ENCODE data around the gene UBD.

DNA sequence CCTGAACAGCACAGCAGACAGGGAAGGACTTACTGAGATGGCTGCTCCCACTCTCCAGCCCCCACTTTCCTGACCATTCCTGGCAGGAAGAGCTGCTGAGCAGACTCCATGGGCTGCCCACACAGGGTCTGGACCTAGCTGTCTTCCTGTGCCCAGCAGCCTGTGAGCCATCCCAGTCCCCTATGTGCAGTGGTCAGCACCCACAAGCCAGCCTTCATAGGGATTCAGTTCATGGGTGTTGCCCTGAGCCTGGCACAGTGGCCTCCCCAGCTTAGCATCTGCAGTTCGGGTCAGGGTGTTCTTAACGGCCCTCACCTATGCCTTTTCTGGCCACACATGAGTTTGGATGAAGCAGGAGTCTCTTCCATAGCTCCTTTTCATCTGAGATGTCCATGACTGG, 32.0 kb downstream of the UBD start:
- TF ChIP-seq YY1 (IDR thresholded peaks at IDR 0.05; ENCODE audit: low read depth) (no peak), MAX (IDR thresholded peaks at IDR 0.05) (no peak), ZBTB7A (IDR thresholded peaks at IDR 0.05; ENCODE audit: low read depth) (no peak), EGR1 (IDR thresholded peaks at IDR 0.05) (no peak), EP300 (IDR thresholded peaks at IDR 0.05; ENCODE audit: borderline replicate concordance) (no peak), CREB1 (IDR thresholded peaks at IDR 0.05; ENCODE audit: low read depth) (no peak), CEBPB (IDR thresholded peaks at IDR 0.05) (no peak), TAF1 (IDR thresholded peaks at IDR 0.05; ENCODE audit: low read depth) (no peak), RAD21 (IDR thresholded peaks at IDR 0.05; ENCODE audit: low read depth) (no peak)
- TF ChIP-seq, protein P1, sequence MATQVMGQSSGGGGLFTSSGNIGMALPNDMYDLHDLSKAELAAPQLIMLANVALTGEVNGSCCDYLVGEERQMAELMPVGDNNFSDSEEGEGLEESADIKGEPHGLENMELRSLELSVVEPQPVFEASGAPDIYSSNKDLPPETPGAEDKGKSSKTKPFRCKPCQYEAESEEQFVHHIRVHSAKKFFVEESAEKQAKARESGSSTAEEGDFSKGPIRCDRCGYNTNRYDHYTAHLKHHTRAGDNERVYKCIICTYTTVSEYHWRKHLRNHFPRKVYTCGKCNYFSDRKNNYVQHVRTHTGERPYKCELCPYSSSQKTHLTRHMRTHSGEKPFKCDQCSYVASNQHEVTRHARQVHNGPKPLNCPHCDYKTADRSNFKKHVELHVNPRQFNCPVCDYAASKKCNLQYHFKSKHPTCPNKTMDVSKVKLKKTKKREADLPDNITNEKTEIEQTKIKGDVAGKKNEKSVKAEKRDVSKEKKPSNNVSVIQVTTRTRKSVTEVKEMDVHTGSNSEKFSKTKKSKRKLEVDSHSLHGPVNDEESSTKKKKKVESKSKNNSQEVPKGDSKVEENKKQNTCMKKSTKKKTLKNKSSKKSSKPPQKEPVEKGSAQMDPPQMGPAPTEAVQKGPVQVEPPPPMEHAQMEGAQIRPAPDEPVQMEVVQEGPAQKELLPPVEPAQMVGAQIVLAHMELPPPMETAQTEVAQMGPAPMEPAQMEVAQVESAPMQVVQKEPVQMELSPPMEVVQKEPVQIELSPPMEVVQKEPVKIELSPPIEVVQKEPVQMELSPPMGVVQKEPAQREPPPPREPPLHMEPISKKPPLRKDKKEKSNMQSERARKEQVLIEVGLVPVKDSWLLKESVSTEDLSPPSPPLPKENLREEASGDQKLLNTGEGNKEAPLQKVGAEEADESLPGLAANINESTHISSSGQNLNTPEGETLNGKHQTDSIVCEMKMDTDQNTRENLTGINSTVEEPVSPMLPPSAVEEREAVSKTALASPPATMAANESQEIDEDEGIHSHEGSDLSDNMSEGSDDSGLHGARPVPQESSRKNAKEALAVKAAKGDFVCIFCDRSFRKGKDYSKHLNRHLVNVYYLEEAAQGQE (IDR thresholded peaks at IDR 0.05; ENCODE audit: low read depth): no peak

Data from Ishikawa (cell line).